ENCODE measurements around the gene TMEM238L. TPM values are rescaled to one million over a fixed set of nuclear protein-coding genes. Genes with fewer than 3 reads are reported as not detected.

TMEM238L gene, protein sequence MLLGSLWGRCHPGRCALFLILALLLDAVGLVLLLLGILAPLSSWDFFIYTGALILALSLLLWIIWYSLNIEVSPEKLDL
- not detected in 2 replicates for total RNA-seq

DNA sequence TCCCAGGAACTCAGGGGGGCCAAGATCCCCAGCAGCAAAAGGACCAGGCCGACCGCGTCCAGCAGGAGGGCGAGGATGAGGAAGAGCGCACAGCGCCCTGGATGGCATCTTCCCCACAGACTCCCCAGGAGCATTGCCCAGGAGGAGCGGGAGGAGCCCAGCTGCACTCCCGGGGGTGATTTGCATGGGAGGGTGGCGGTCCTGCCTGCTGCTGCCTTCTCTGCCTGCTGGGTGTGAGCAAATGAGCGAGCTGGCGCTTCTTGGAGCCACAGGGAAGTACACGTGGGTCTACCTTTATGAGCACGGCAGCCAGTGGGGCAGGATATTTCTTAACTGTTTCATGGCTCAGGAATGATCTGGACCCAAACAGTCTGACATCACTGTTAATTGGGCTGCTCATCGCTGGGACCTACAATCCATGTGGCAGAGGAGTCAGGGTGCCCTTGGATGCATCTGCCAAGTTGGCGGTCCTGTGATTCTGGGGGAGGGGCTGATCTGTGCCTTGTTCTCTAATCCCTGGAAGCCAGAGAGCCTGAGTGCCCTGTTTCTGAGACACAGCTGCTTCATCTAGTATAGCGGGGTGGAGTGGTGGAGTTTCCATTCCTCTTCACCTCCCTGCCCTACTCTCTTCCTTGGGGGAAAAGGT lies at the start of gene TMEM238L:
TMEM238L (minus strand) TSS at position 270 of the 646 bp plus-strand sequence; CDS start at position 134, 136 bp downstream.

DNA sequence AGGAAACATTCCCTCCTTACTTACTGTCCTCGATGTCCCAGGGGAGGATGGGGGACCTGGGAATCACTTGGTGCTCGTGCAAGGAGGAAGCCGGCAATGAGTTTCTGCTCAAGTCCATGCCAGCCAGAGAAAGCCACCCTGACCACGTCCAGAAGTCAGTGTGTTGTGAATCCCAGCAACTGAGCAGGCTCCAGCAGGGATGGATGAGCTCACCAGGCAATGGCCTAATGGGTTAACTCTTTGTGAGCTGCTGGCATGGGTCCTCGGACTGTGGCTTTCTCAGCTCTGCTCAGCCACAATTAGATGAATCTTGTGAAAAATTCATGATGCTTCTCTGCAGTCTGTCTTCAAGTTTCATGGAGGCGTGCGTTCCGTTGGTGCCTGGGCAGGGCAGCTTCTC lies 34.0 kb upstream of the TMEM238L start, which contains the start of gene PIRT:
PIRT (minus strand) TSS at position 167 of the 400 bp plus-strand sequence. CDS start 12,442 bp downstream, outside the sequence.

Other genes with a start within 250 kb of the TMEM238L start
- gene MYH3, start 146.8 kb downstream of the TMEM238L start, total RNA-seq = 0.23 and 0.34 TPM in 2 replicates
- gene SCO1, start 106.6 kb downstream of the TMEM238L start, total RNA-seq = 25.8 and 29.3 TPM in 2 replicates
- 7.4 and 11.4 TPM in 2 replicates for gene ADPRM, start 106.5 kb downstream of the TMEM238L start, total RNA-seq
- gene TMEM220, start 74.1 kb downstream of the TMEM238L start, total RNA-seq = 0.86 and 2.3 TPM in 2 replicates
- not detected in 2 replicates for gene PIRT, start 34.0 kb upstream of the TMEM238L start, total RNA-seq

Measured in hair follicular keratinocyte (primary cell).